Measurements from ENCODE around the gene FSTL4. TPM values are rescaled to one million over a fixed set of nuclear protein-coding genes. Genes with fewer than 3 reads are reported as not detected.

Gene FSTL4
- total and polyA plus RNA-seq, 2 of the 4 experiments (the other 2 are of a cell fraction), result 0.18 TPM; not detected in 1

GRCh38 chr5:133533541-133533940 lies 78.8 kb downstream of the FSTL4 start:
- Histone ChIP-seq H2BK5ac (ENCODE audit: low read depth, low read length, poor library complexity, severe bottlenecking) (no peak overlapping the region), H2BK15ac (ENCODE audit: low read depth, low read length) (no peak overlapping the region), H4K5ac (ENCODE audit: low read depth, low read length) (no peak overlapping the region), H3K4ac (ENCODE audit: low read depth, low read length) (no peak overlapping the region), H3K4me2 (ENCODE audit: low read depth, low read length) (no peak overlapping the region), H3K18ac (ENCODE audit: low read depth, low read length) (no peak overlapping the region), H3K56ac (ENCODE audit: extremely low read depth, insufficient read depth, low read length) (no peak overlapping the region), H4K20me1 (ENCODE audit: insufficient read depth, low read length) (no peaks in the 10 kb centered on the region), H3K14ac (replicated peaks; ENCODE audit: low read depth, low read length) (no peak overlapping the region), H3K4me3 (ENCODE audit: insufficient read depth, low read depth, low read length) (no peak overlapping the region), H2AK9ac (replicated peaks; ENCODE audit: low read depth, low read length, poor library complexity) (no peak overlapping the region), H3K27ac (ENCODE audit: insufficient read depth, low read length) (no peak overlapping the region), H2BK20ac (ENCODE audit: low read depth, low read length) (no peak overlapping the region), H2BK120ac (ENCODE audit: low read depth, low read length) (no peak overlapping the region), H3K27me3 (ENCODE audit: control insufficient read depth, insufficient read depth, low read length) (peaks cover 2% of the 10 kb centered on the region), H3K4me1 (ENCODE audit: control insufficient read depth, insufficient read depth, low read length) (no peaks in the 10 kb centered on the region), H2AFZ (replicated peaks; ENCODE audit: low read length, poor library complexity) (no peak overlapping the region), H4K8ac (ENCODE audit: low read depth in 2 of 2, low read length in 2 of 2) (no peak overlapping the region), H3K23ac (ENCODE audit: low read depth, low read length) (no peak overlapping the region), H3K36me3 (ENCODE audit: control insufficient read depth, insufficient read depth, low read length) (no peaks in the 10 kb centered on the region), H4K91ac (ENCODE audit: insufficient read depth, low read depth, low read length) (no peak overlapping the region), H3K79me1 (ENCODE audit: low read depth in 1 of 2, low read length in 2 of 2) (no peaks in the 10 kb centered on the region), H2AK5ac (ENCODE audit: low read depth, low read length) (no peak overlapping the region), H3K9me3 (ENCODE audit: control insufficient read depth, insufficient read depth, low read length) (no peaks in the 10 kb centered on the region), H3K9ac (ENCODE audit: low read depth, low read length) (no peak overlapping the region), H3K9me1 (ENCODE audit: insufficient read depth, low read length) (no peaks in the 10 kb centered on the region)
- BruUV-seq (replicated peaks), result no TSS peak
- no peak for ATAC-seq (ENCODE audit: low read depth)
- TF ChIP-seq NFE2L2 (IDR thresholded peaks at IDR 0.05; ENCODE audit: low read depth, low read length), result no peak
- no peak for TF ChIP-seq RAD21 (IDR thresholded peaks at IDR 0.05; ENCODE audit: low read length)
- no peak for TF ChIP-seq ELK1 (IDR thresholded peaks at IDR 0.05; ENCODE audit: borderline replicate concordance, low read depth, low read length)
- no peak for TF ChIP-seq RFX5 (IDR thresholded peaks at IDR 0.05; ENCODE audit: low read depth, low read length)
- TF ChIP-seq SMC3 (IDR thresholded peaks at IDR 0.05; ENCODE audit: low read depth, low read length), result no peak
- no peak for TF ChIP-seq CEBPB (IDR thresholded peaks at IDR 0.05; ENCODE audit: low read depth, low read length)
- TF ChIP-seq, protein P1, sequence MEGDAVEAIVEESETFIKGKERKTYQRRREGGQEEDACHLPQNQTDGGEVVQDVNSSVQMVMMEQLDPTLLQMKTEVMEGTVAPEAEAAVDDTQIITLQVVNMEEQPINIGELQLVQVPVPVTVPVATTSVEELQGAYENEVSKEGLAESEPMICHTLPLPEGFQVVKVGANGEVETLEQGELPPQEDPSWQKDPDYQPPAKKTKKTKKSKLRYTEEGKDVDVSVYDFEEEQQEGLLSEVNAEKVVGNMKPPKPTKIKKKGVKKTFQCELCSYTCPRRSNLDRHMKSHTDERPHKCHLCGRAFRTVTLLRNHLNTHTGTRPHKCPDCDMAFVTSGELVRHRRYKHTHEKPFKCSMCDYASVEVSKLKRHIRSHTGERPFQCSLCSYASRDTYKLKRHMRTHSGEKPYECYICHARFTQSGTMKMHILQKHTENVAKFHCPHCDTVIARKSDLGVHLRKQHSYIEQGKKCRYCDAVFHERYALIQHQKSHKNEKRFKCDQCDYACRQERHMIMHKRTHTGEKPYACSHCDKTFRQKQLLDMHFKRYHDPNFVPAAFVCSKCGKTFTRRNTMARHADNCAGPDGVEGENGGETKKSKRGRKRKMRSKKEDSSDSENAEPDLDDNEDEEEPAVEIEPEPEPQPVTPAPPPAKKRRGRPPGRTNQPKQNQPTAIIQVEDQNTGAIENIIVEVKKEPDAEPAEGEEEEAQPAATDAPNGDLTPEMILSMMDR (conservative IDR thresholded peaks at IDR 0.05; ENCODE audit: low read depth, low read length), result no peak
- no peak for TF ChIP-seq MXI1 (IDR thresholded peaks at IDR 0.05; ENCODE audit: borderline replicate concordance, low read depth, low read length)
- no peak for TF ChIP-seq CHD1 (IDR thresholded peaks at IDR 0.05; ENCODE audit: low read depth, low read length)
- TF ChIP-seq MAZ (IDR thresholded peaks at IDR 0.05; ENCODE audit: borderline replicate concordance, low read depth, low read length), result no peak
- TF ChIP-seq USF2 (IDR thresholded peaks at IDR 0.05; ENCODE audit: low read depth, low read length), result no peak
- no peak for TF ChIP-seq MAFK (IDR thresholded peaks at IDR 0.05; ENCODE audit: low read depth, low read length)
- TF ChIP-seq FOS (IDR thresholded peaks at IDR 0.05; ENCODE audit: low read depth, low read length), result no peak
- no peak for TF ChIP-seq RCOR1 (IDR thresholded peaks at IDR 0.05; ENCODE audit: insufficient replicate concordance, low read length)
- TF ChIP-seq BHLHE40 (IDR thresholded peaks at IDR 0.05; ENCODE audit: low read depth, low read length), result no peak
- TF ChIP-seq POLR2A (IDR thresholded peaks at IDR 0.05; ENCODE audit: low read depth, low read length), result no peak
- in situ Hi-C loops (cut with MboI; ENCODE audit: low sequenced_read_pairs), result no loop called here
- no peak for DNase-seq
- WGBS, 2 experiments (ENCODE audit: extremely low coverage in 2 of 2, insufficient read length in 1 of 2), result 11% methylated on average over 1 of the region's 4 CpGs; no CpG with 5 or more reads in 1 of the 2 experiments
- dilution Hi-C loops (cut with HindIII; ENCODE audit: low sequenced_read_pairs, unreplicated experiment), result no loop called here
- intact Hi-C loops (cut with micrococcal nuclease), result no loop called here
- CTCF ChIA-PET, result no interaction called here
- POLR2A ChIA-PET (ENCODE audit: unreplicated experiment), result no interaction called here

Data from IMR-90 (cell line).